ENCODE results near the gene SLC6A11.
A peak's percentile ranks its signal among the peaks of the same experiment; 100 is the strongest.

SLC6A11 gene

DNA sequence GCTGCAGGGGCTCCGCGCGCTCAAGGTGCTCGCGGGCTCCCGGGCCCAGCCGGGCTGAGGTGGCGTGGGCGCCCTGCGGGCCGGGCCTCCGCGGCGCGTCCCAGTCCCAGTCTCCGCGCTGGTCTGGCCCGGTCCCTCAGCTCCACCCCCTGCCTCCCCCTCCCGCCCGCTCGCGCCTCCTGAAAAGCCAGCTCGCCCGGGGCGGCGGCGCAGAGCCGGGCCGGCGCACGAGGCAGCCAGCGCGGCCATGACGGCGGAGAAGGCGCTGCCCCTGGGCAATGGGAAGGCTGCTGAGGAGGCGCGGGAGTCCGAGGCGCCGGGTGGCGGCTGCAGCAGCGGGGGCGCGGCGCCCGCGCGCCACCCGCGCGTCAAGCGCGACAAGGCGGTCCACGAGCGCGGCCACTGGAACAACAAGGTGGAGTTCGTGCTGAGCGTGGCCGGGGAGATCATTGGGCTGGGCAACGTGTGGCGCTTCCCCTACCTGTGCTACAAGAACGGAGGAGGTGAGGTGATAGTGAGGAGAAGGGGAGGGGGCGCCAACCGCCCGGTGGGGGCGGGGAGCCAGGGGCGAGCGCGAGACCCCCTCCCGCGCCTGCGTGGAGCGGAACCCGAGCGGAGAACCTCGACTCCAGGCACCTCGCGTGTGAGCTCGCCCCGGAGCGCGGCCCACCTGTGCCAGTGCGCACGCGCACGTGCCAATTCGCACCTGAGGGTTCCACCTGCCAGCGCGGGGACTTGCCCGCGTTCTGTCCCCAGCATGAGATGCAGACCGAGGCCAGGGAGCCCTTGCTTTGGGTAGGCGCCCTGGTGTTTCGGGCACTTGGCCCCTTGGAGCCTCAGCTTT is at the start of gene SLC6A11:
Gene SLC6A11 (plus strand): TSS at position 210 of the 844 bp plus-strand sequence. CDS start 38 bp downstream, at position 248.
- DNase-seq (ENCODE audit: low read depth) = no peak

- DNase-seq (ENCODE audit: low read depth) = no peak
These were observed 47.2 kb upstream of the SLC6A11 start for GRCh38 chr3:10768708-10769394.

DNA sequence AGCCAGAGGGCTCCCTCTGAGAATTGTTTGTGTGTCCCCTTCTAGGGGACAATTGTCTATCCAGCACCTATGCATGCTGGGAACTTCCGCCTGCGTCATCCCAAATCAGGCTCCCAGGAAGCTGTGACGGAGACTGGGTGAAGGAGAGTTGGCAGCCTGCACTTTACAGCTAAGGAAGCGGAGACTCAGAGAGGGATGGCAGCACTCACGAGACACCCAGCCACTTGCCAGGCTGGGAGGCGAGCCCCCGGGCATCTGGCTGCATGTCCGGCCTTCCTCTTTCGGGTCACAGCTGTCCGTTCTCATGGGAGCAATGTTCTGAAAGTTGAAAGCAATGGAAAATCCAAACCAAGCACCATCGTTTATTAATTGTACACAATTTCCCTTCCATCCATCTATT is 45.5 kb upstream of the SLC6A11 start:
- no peak for DNase-seq (ENCODE audit: low read depth)

- no peak for DNase-seq (ENCODE audit: low read depth)
These were observed 45.0 kb upstream of the SLC6A11 start for GRCh38 chr3:10770981-10771380.

DNA sequence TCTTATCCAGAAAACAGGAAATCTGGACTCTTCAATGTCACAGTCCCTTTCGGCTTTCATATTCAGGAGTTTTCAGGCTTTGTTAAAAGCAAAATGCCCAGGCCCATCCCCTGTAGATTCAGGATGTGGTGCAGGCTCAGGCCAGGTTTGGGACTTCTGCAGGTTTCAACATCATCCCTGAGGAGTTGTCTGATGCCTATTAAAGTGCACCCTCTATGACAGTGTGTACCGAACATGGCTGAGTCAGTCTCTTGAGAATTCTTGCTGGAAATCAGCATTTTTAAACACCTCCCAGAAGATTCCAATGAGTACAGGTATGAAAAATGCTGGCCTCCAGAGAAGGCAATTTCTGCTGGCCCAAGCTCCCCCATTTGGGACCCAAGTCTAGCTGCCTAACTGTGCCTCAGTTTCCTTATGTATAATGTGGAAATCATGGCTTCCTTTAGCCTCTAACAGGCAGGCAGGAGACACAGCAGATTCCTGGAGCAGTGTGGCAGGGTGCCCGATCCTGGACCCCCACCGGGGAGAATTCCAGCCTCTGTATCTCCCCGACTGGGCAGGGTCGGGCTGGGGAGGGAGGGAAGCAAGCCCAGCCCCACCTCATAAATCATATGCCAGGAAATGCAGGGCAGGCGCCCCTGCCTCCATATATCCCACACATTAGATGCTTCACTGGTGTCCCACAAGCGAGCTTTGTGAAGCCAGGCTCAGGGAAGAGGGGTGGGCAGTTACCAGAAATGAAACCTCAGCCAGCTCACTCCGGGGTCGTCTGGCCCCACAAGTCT is 44.4 kb upstream of the SLC6A11 start:
- DNase-seq (ENCODE audit: low read depth) = no peak

- no peak for DNase-seq (ENCODE audit: low read depth)
These were observed 43.5 kb upstream of the SLC6A11 start for GRCh38 chr3:10772271-10773161.

DNA sequence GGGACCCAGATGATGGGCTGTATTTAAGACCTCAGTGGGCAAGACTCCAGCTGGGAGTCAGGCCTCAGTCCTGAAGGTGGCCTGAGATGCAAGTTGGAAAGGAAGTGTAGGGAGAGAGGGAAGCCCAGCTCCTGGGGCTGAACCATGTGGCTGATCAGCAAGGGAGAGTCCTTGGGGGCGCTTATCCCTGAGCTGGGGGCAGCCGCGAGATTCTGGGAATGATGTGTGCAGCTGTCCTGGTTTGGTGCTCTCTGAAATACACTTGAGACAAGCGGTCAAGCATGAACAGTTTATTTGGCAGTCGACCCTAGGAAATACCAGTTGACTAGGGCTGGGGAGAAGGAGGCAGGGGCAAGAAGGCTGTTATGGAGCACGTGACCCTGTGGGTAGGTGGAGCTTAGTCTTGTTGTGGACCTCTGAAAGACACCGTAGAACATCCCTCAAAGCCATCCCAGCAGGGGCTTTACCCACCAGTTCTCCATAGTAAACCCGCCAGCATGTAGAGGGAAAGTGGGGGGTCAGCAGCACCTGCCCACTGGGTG is 41.8 kb upstream of the SLC6A11 start:
- DNase-seq (ENCODE audit: low read depth) = no peak

DNA sequence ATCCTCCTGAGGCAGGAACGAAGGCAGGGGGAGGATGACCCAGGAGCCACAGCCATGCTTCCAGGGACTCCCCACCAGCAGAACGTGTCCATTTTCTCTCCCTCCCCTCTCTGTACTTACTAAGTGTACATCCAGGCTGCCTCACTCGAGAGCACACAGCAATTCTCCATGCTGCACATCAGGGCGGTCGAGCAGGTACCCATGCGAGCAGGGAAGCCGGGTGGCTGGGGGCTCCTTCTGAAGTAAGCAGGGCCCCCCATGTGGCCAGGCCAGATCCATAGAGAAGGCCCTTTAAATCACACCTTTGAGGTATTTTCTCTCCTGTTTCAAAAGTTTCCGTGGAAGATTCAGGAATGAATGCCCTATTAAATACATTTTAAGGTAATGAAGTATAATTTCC is 41.2 kb upstream of the SLC6A11 start:
- DNase-seq (ENCODE audit: low read depth) = no peak

GRCh38 chr3:10775259-10775658 is 40.8 kb upstream of the SLC6A11 start:
- DNase-seq (ENCODE audit: low read depth) = no peak

DNA sequence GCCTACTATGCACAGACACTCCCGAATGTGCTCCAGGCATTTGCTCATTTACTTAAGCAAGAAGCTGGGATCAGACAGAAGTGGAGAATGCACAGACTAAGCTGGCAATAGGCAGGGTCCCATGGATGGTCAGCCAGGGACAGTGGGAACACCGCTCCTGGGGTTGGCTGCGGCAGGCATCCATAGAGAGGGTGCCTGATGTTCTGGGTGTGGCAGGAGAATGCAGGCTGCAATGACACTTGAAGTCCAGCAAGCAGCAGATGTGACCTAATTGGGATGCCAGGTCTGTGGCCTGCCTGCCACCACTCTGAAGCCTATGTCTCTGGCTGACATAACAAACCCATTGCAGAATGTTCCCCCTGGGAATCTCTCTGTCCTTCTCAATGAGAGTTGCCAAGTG is 40.2 kb upstream of the SLC6A11 start:
- no peak for DNase-seq (ENCODE audit: low read depth)

GRCh38 chr3:10777627-10778026 is 38.4 kb upstream of the SLC6A11 start:
- DNase-seq (ENCODE audit: low read depth) = no peak

DNA sequence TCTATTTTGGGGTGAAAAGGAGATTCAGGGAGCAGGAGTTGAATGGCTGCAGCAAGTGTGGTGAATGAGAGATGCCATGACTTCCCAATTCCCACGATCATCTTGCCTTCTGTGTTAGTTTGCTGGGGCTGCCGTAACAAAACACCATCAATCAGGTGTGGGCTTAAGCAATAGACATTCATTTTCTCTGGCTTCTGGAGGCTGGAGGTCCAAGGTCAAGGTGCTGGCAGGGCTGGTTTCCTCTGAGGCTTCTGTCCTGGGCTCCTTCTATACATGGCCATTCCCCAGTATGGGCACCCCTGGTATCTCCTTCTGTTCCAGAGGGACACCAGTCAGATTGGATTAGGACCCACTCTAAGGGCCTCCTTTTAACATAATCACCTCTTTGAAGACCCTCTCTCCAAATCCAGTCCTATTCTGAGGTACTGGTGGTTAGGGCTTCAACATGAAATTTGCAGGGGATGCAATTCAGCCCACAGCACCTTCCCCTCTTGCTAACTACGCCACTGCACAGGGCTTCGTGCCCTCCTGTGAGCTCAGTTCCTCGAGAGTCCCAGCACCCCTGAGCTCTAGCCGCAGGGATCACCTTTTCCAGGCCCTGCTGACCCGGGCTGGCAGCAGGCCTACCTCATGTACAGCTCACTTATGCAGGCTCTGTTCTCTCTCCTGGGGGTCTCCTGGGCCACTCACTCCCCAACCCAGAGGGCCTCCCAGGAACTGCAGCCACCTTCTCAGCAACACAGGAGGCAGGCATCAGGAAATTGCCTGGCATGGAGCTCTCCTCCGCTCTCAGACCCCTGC is 37.3 kb upstream of the SLC6A11 start:
- DNase-seq (ENCODE audit: low read depth) = no peak

DNA sequence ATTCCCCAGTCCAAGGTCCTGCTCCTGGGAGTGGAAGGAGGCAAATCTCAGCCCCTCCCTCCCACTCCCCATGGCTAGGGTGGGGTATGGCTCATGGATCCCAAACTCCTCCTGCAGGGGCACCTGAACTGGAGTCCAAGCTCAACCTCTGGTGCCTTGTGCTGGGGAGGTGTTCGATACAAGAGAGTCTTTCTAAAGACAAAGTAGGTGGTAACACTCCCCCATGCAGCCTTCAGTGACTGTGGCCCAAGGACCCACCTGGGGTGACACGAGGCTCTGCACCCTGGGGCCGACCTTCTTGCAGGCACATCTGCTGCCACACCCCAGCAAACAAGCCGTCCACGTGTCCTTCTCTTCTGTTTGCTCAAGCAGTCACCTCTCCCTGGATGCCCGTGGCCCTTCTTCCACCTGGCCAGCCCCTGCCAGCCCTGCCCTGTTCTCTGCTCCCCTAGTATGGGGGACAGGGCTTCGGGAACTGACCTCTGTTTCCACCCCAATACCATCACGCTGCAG is 36.7 kb upstream of the SLC6A11 start:
- no peak for DNase-seq (ENCODE audit: low read depth)

DNA sequence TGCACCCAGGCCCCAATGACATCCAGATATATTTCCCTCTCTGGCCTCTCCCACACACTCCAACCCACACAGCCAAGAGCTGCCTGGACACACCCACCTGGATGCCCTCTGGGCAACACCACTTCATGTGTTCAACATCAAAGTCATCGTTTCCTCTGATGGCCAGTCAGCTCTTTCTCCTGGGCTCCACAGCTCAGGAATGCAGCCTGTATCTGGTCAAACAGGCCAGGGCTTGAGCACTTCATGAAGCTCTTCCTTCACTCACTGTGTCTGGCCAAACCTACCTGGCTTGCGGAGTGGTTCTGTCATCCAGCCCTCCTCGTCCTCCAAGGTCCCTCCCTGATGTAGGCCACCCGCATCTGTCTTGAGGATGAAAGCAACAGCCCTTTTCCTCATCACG is 35.8 kb upstream of the SLC6A11 start:
- DNase-seq (ENCODE audit: low read depth) = no peak

GRCh38 chr3:10780922-10781321 is 35.1 kb upstream of the SLC6A11 start:
- no peak for DNase-seq (ENCODE audit: low read depth)

- DNase-seq (ENCODE audit: low read depth) = no peak
These were observed 34.0 kb upstream of the SLC6A11 start for GRCh38 chr3:10781981-10782380.

DNA sequence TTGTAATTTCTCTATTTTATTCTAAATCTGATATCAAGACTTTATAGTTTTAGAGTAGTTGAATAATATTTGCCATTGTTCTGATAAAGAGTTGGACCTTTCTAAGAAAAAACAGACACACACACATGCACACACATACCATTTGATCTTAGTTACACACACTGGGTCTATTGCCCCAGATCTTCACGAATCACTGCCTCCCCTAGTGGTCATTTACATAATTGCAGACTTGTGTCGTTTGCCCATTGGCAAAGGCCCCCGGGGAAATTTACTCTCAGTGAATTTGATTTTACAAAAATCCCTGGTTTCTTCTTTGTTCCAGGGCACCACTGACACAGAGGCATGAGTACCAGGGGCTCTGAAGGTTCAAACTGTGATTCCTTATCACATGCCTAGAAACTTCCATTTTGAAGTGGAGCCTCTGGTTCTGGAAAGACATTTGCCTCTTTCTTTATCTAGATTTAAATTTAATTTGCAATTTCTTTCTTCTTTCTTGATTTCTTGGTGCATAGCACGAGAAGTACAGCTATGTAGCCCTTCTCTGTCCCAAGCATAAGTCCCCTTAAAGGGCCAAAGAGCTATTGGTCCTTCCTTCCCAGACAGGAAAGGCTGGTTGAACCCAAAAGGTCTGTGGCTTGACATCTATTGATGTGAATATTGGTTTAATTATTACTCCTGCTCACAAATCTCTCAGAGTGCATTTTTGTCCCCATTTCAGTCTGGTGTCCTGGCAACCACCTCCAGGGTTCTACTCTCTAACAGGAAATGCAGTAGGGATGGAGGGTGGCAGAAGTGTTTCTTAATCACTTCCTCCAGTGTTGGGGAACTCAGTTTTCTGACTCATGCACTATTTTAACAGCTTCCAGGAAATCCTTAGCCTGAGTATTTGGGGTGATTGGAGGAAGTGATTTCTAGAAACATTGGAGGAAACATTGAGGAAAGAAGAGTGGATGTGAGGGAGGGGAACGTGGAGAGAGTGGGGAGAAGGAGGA is 32.4 kb upstream of the SLC6A11 start:
- DNase-seq (ENCODE audit: low read depth) = peak; percentile 9

GRCh38 chr3:10786640-10787039 is 29.4 kb upstream of the SLC6A11 start:
- no peak for DNase-seq (ENCODE audit: low read depth)

DNA sequence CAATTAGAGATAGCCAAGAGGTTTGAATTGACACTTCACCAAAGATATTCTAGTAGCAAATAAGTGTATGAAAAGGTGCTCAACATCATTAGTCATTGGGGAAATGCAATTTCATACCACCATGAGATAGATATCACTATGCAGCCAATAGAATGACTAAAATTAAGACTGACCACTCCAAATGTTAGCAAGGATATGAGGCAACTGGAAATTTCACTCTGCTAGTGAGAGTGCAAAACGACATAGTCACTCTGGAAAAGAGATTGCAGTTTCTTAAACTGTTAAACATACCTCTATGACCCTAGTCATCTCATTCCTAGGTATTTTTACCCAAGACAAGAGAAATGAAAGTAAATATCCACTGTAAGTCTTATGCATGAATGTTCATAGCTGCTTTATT is 27.6 kb upstream of the SLC6A11 start:
- no peak for DNase-seq (ENCODE audit: low read depth)

All from stimulated activated CD4-positive, alpha-beta T cell treated with anti-CD3 and anti-CD28 coated beads, Interleukin-2, amount 100 ng/mL, for 4 hours (primary cell).